Suprapubic skin (tissue), 4 donors: ENCODE results near the gene PPP1R9A. TPM values are rescaled to one million over a fixed set of nuclear protein-coding genes. Genes with fewer than 3 reads are reported as not detected.

Source experiments
- DNase-seq, 2 donors: peaks; one replicate each; pipeline ENCODE4 v3.0.0-alpha.2; 2019; ENCODE audit warnings: low spot score in 2 of 2
- H3K27ac ChIP-seq: fragments of 200-600 bp; sonication (generic); one replicate; pipeline ENCODE4 v1.5.1; 2019
- H3K27me3 ChIP-seq: fragments of 200-600 bp; sonication (generic); one replicate; pipeline ENCODE4 v1.5.1; 2019
- H3K36me3 ChIP-seq: fragments of 200-600 bp; sonication (generic); one replicate; pipeline ENCODE4 v1.5.1; 2019
- H3K4me1 ChIP-seq: fragments of 200-600 bp; sonication (generic); one replicate; pipeline ENCODE4 v1.5.1; 2019
- H3K4me3 ChIP-seq: fragments of 200-600 bp; sonication (generic); one replicate; pipeline ENCODE4 v1.5.1; 2019; ENCODE audit warnings: mild to moderate bottlenecking
- H3K9me3 ChIP-seq: fragments of 200-600 bp; sonication (generic); one replicate; pipeline ENCODE4 v1.5.1; 2019
- EP300 ChIP-seq: sonication (generic); formaldehyde crosslinking; IDR thresholded peaks from one replicate; pipeline ENCODE4 v1.6.1; 2017; ENCODE audit warnings: antibody characterized with exemption
- POLR2A ChIP-seq, 2 donors: fragments of 450-650 bp; IDR thresholded peaks; one replicate each; pipeline ENCODE4 v1.6.1; 2017; ENCODE audit warnings: antibody characterized with exemption in 2 of 2, mild to moderate bottlenecking in 2 of 2, moderate library complexity in 2 of 2
- POLR2AphosphoS5 ChIP-seq, 3 donors: sonication (generic); formaldehyde crosslinking; IDR thresholded peaks; one replicate each; pipeline ENCODE4 v1.6.1; 2017; ENCODE audit warnings: antibody characterized with exemption in 3 of 3
- WGBS: methylation state at CpG from one replicate; pipeline ENCODE4 v1.1.5; 2018; 5-methylcytosine and 5-hydroxymethylcytosine counted together
- total RNA-seq, 4 donors: library from RNA; depleted of rRNA; stranded (reverse); fragments of >200 nt; gene quantifications; one replicate each; pipeline ENCODE4 v1.1.0, GENCODE V29; 2016
- TF ChIP-seq, protein P1 (sequence below), 2 donors: fragments of 200-600 bp in 1 of 2; fragments of 450-650 bp in 1 of 2; sonication (generic) in 1 of 2; IDR thresholded peaks; one replicate each; pipeline ENCODE4 v1.5.1; 2016 to 2019; ENCODE audit warnings: antibody characterized with exemption in 2 of 2, mild to moderate bottlenecking in 1 of 2, moderate library complexity in 1 of 2

The PPP1R9A gene
- total RNA-seq, 4 donors from 2014 or later: 0.49 to 8.6 (median 2.5) TPM

- Histone ChIP-seq H3K36me3 (no peaks in the 10 kb centered on the region), H3K4me3 (no peak overlapping the region), H3K27me3 (no peaks in the 10 kb centered on the region), H3K9me3 (no peaks in the 10 kb centered on the region), H3K4me1 (no peaks in the 10 kb centered on the region), H3K27ac (no peak overlapping the region)
- no peak for DNase-seq
- no peak for TF ChIP-seq POLR2AphosphoS5 (IDR thresholded peaks at IDR 0.05)
- TF ChIP-seq POLR2A (IDR thresholded peaks at IDR 0.05): no peak
- TF ChIP-seq, protein P1, sequence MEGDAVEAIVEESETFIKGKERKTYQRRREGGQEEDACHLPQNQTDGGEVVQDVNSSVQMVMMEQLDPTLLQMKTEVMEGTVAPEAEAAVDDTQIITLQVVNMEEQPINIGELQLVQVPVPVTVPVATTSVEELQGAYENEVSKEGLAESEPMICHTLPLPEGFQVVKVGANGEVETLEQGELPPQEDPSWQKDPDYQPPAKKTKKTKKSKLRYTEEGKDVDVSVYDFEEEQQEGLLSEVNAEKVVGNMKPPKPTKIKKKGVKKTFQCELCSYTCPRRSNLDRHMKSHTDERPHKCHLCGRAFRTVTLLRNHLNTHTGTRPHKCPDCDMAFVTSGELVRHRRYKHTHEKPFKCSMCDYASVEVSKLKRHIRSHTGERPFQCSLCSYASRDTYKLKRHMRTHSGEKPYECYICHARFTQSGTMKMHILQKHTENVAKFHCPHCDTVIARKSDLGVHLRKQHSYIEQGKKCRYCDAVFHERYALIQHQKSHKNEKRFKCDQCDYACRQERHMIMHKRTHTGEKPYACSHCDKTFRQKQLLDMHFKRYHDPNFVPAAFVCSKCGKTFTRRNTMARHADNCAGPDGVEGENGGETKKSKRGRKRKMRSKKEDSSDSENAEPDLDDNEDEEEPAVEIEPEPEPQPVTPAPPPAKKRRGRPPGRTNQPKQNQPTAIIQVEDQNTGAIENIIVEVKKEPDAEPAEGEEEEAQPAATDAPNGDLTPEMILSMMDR (IDR thresholded peaks at IDR 0.05): no peak
- no peak for TF ChIP-seq EP300
- 93% methylated on average over 1 of the region's 1 CpG for WGBS
These were observed 232.5 kb downstream of the PPP1R9A start for GRCh38 chr7:95139922-95140321.

- 86% methylated on average over 2 of the region's 2 CpGs for WGBS
- no peak overlapping the region for H3K4me3 ChIP-seq
- DNase-seq: no peak
These were observed 234.4 kb downstream of the PPP1R9A start for GRCh38 chr7:95141755-95142154.

GRCh38 chr7:95144256-95144655 is 236.9 kb downstream of the PPP1R9A start:
- Histone ChIP-seq H3K36me3 (no peaks in the 10 kb centered on the region), H3K27ac (no peak overlapping the region), H3K27me3 (no peaks in the 10 kb centered on the region), H3K4me3 (no peak overlapping the region), H3K4me1 (no peaks in the 10 kb centered on the region), H3K9me3 (no peaks in the 10 kb centered on the region)
- DNase-seq: no peak
- no peak for TF ChIP-seq POLR2AphosphoS5 (IDR thresholded peaks at IDR 0.05)
- TF ChIP-seq POLR2A (IDR thresholded peaks at IDR 0.05): no peak
- TF ChIP-seq, protein P1 (IDR thresholded peaks at IDR 0.05): no peak
- TF ChIP-seq EP300: no peak
- WGBS: 92% methylated on average over 4 of the region's 4 CpGs

More at GRCh38 chr7:95141755-95142154, 234.4 kb downstream of the PPP1R9A start:
- H3K36me3 ChIP-seq: no peaks in the 10 kb centered on the region
- no peaks in the 10 kb centered on the region for H3K9me3 ChIP-seq
- H3K27me3 ChIP-seq: no peaks in the 10 kb centered on the region
- H3K4me1 ChIP-seq: no peaks in the 10 kb centered on the region
- TF ChIP-seq POLR2AphosphoS5 (IDR thresholded peaks at IDR 0.05) (no peak), POLR2A (IDR thresholded peaks at IDR 0.05) (no peak), EP300 (no peak)
- TF ChIP-seq, protein P1 (IDR thresholded peaks at IDR 0.05): no peak
- H3K27ac ChIP-seq: no peak overlapping the region

- H3K36me3 ChIP-seq: no peaks in the 10 kb centered on the region
- H3K4me3 ChIP-seq: no peak overlapping the region
- TF ChIP-seq POLR2A (IDR thresholded peaks at IDR 0.05) (no peak), POLR2AphosphoS5 (IDR thresholded peaks at IDR 0.05) (no peak), EP300 (no peak)
- TF ChIP-seq, protein P1 (IDR thresholded peaks at IDR 0.05): no peak
- H3K4me1 ChIP-seq: no peaks in the 10 kb centered on the region
- H3K27me3 ChIP-seq: no peaks in the 10 kb centered on the region
- no peak overlapping the region for H3K27ac ChIP-seq
- DNase-seq: no peak
- WGBS: 75% methylated on average over 5 of the region's 5 CpGs
- H3K9me3 ChIP-seq: no peaks in the 10 kb centered on the region
These were observed 248.6 kb downstream of the PPP1R9A start for GRCh38 chr7:95155965-95156364.

DNA sequence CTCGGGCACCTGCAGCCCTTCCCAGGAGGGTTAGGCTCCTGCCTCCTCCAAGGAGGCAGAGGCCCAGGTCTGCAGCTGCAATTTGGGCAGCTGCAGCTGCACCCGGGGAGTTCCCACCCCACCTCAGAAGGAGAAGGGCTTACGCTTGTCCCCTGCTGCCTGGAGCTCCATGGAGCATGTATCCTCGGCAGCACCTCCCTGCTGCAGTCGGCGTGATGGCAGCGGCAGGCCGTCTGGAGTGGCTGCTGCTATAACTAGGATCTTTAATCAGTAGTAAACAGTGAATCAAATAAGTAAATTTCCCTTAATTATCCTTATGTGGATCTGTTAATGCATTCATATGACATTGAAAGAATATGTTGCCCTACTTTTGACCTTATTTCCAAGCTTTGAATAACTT is 250.0 kb downstream of the PPP1R9A start:
- no peaks in the 10 kb centered on the region for H3K9me3 ChIP-seq
- no peaks in the 10 kb centered on the region for H3K36me3 ChIP-seq
- no peak for DNase-seq
- no peaks in the 10 kb centered on the region for H3K27me3 ChIP-seq
- WGBS: 94% methylated on average over 6 of the region's 8 CpGs
- H3K4me3 ChIP-seq: no peak overlapping the region
- TF ChIP-seq POLR2AphosphoS5 (IDR thresholded peaks at IDR 0.05): no peak
- TF ChIP-seq POLR2A (IDR thresholded peaks at IDR 0.05): no peak
- no peak for TF ChIP-seq EP300
- TF ChIP-seq, protein P1 (IDR thresholded peaks at IDR 0.05): no peak
- no peaks in the 10 kb centered on the region for H3K4me1 ChIP-seq
- no peak overlapping the region for H3K27ac ChIP-seq
